Activated naive CD8-positive, alpha-beta T cell treated with anti-CD3 and anti-CD28 coated beads for 36 hours (primary cell): ENCODE results near the gene MYLK. TPM values are rescaled to one million over a fixed set of nuclear protein-coding genes. Genes with fewer than 3 reads are reported as not detected.
"Not testable (repeated sequence)": the region's sequence is repeated elsewhere in the genome, so short reads cannot be mapped to it uniquely, and the experiment has no call there.

ENCODE experiments used
- DNase-seq: peaks from one replicate; pipeline ENCODE4 v3.0.0; 2021
- H3K27ac Mint-ChIP-seq: one replicate; pipeline ENCODE4 v1.8.0; 2022; ENCODE audit warnings: mild to moderate bottlenecking, moderate library complexity, mixed read lengths
- H3K27me3 Mint-ChIP-seq: one replicate; pipeline ENCODE4 v1.8.0; 2022; ENCODE audit warnings: mild to moderate bottlenecking, mixed read lengths
- H3K36me3 Mint-ChIP-seq: one replicate; pipeline ENCODE4 v1.8.0; 2021; ENCODE audit warnings: mild to moderate bottlenecking, mixed read lengths
- H3K4me1 Mint-ChIP-seq: one replicate; pipeline ENCODE4 v1.8.0; 2021; ENCODE audit warnings: mixed read lengths
- H3K4me3 Mint-ChIP-seq: one replicate; pipeline ENCODE4 v1.8.0; 2022; ENCODE audit warnings: mild to moderate bottlenecking, moderate library complexity, mixed read lengths
- H3K9me3 Mint-ChIP-seq: one replicate; pipeline ENCODE4 v1.8.0; 2022; ENCODE audit warnings: mixed read lengths
- total RNA-seq, 2 experiments: library from RNA; stranded (reverse); gene quantifications; one replicate each; pipeline ENCODE4 v1.2.3, GENCODE V29; 2021

MYLK gene
- not detected for total RNA-seq

GRCh38 chr3:123884203-123884831 is at the start of gene MYLK:
TSS of gene MYLK (minus strand) at chr3:123884332. CDS start at chr3:123793841, 90,491 bp downstream.
- DNase-seq = peak; percentile 57
- Mint-ChIP-seq H3K4me3 (peak within 1 kb of the TSS; percentile 64), H3K4me1 (peaks cover 17% of the 10 kb centered on the region), H3K27ac (no peak within 1 kb of the TSS), H3K27me3 (peaks cover 75% of the 10 kb centered on the region), H3K36me3 (no peaks in the 10 kb centered on the region), H3K9me3 (no peaks in the 10 kb centered on the region)

- no peaks in the 10 kb centered on the region for H3K27me3 Mint-ChIP-seq
- H3K27ac Mint-ChIP-seq = no peak overlapping the region
- peaks cover 40% of the 10 kb centered on the region for H3K36me3 Mint-ChIP-seq
- no peaks in the 10 kb centered on the region for H3K9me3 Mint-ChIP-seq
- DNase-seq = no peak
- no peak overlapping the region for H3K4me3 Mint-ChIP-seq
- no peaks in the 10 kb centered on the region for H3K4me1 Mint-ChIP-seq
These were observed 46.3 kb upstream of the MYLK start for GRCh38 chr3:123930445-123930844.

- Mint-ChIP-seq H3K9me3 (peaks cover 2% of the 10 kb centered on the region), H3K4me1 (no peaks in the 10 kb centered on the region), H3K27me3 (no peaks in the 10 kb centered on the region), H3K36me3 (peaks cover 50% of the 10 kb centered on the region), H3K4me3 (no peak overlapping the region), H3K27ac (no peak overlapping the region)
- DNase-seq = no peak
These were observed 45.2 kb upstream of the MYLK start for GRCh38 chr3:123929325-123929724.

GRCh38 chr3:123926396-123926795 is 42.3 kb upstream of the MYLK start:
- H3K9me3 Mint-ChIP-seq = peaks cover 25% of the 10 kb centered on the region
- H3K4me1 Mint-ChIP-seq = no peaks in the 10 kb centered on the region
- H3K27ac Mint-ChIP-seq = no peak overlapping the region
- H3K4me3 Mint-ChIP-seq = no peak overlapping the region
- DNase-seq = no peak
- H3K36me3 Mint-ChIP-seq = peaks cover 64% of the 10 kb centered on the region
- no peaks in the 10 kb centered on the region for H3K27me3 Mint-ChIP-seq

- H3K4me3 Mint-ChIP-seq = no peak overlapping the region
- no peak overlapping the region for H3K27ac Mint-ChIP-seq
- peaks cover 73% of the 10 kb centered on the region for H3K36me3 Mint-ChIP-seq
- DNase-seq = no peak
- H3K27me3 Mint-ChIP-seq = no peaks in the 10 kb centered on the region
- H3K4me1 Mint-ChIP-seq = no peaks in the 10 kb centered on the region
- H3K9me3 Mint-ChIP-seq = peaks cover 40% of the 10 kb centered on the region
These were observed 36.7 kb upstream of the MYLK start for GRCh38 chr3:123920868-123921267.

GRCh38 chr3:123920383-123920782 is 36.3 kb upstream of the MYLK start:
- Mint-ChIP-seq H3K27me3 (no peaks in the 10 kb centered on the region), H3K36me3 (peaks cover 71% of the 10 kb centered on the region), H3K4me3 (no peak overlapping the region), H3K27ac (no peak overlapping the region), H3K9me3 (peaks cover 40% of the 10 kb centered on the region), H3K4me1 (no peaks in the 10 kb centered on the region)
- DNase-seq = no peak

GRCh38 chr3:123919353-123919752 is 35.2 kb upstream of the MYLK start:
- H3K36me3 Mint-ChIP-seq = peaks cover 67% of the 10 kb centered on the region

GRCh38 chr3:123914829-123915228 is 30.7 kb upstream of the MYLK start:
- no peaks in the 10 kb centered on the region for H3K27me3 Mint-ChIP-seq
- H3K4me1 Mint-ChIP-seq = no peaks in the 10 kb centered on the region
- H3K9me3 Mint-ChIP-seq = no peaks in the 10 kb centered on the region
- DNase-seq = no peak
- no peak overlapping the region for H3K27ac Mint-ChIP-seq
- H3K4me3 Mint-ChIP-seq = no peak overlapping the region
- peaks cover 26% of the 10 kb centered on the region for H3K36me3 Mint-ChIP-seq

More at GRCh38 chr3:123919353-123919752, 35.2 kb upstream of the MYLK start:
- DNase-seq = no peak
- H3K9me3 Mint-ChIP-seq = peaks cover 38% of the 10 kb centered on the region
- H3K27ac Mint-ChIP-seq = no peak overlapping the region
- H3K4me1 Mint-ChIP-seq = no peaks in the 10 kb centered on the region
- no peaks in the 10 kb centered on the region for H3K27me3 Mint-ChIP-seq
- H3K4me3 Mint-ChIP-seq = no peak overlapping the region

- Mint-ChIP-seq H3K36me3 (peaks cover 3% of the 10 kb centered on the region), H3K4me3 (no peak overlapping the region), H3K27ac (no peak overlapping the region), H3K27me3 (no peaks in the 10 kb centered on the region), H3K9me3 (no peaks in the 10 kb centered on the region), H3K4me1 (no peaks in the 10 kb centered on the region)
- DNase-seq = no peak
These were observed 25.7 kb upstream of the MYLK start for GRCh38 chr3:123909785-123910184.

- Mint-ChIP-seq H3K4me3 (no peak overlapping the region), H3K9me3 (no peaks in the 10 kb centered on the region), H3K36me3 (peaks cover 1% of the 10 kb centered on the region), H3K27me3 (no peaks in the 10 kb centered on the region), H3K4me1 (no peaks in the 10 kb centered on the region), H3K27ac (no peak overlapping the region)
- DNase-seq = no peak
These were observed 23.6 kb upstream of the MYLK start for GRCh38 chr3:123907720-123908119.

GRCh38 chr3:123899300-123899865 is 15.3 kb upstream of the MYLK start:
- Mint-ChIP-seq H3K27ac (no peak overlapping the region), H3K9me3 (no peaks in the 10 kb centered on the region), H3K4me1 (no peaks in the 10 kb centered on the region), H3K4me3 (no peak overlapping the region), H3K36me3 (no peaks in the 10 kb centered on the region), H3K27me3 (peaks cover 14% of the 10 kb centered on the region)
- DNase-seq = no peak

GRCh38 chr3:123893012-123893411 is 8.9 kb upstream of the MYLK start:
- peaks cover 6% of the 10 kb centered on the region for H3K36me3 Mint-ChIP-seq
- no peak for DNase-seq
- no peaks in the 10 kb centered on the region for H3K4me1 Mint-ChIP-seq
- H3K9me3 Mint-ChIP-seq = peaks cover 17% of the 10 kb centered on the region
- no peak overlapping the region for H3K27ac Mint-ChIP-seq
- H3K4me3 Mint-ChIP-seq = no peak overlapping the region
- H3K27me3 Mint-ChIP-seq = peaks cover 18% of the 10 kb centered on the region

- Mint-ChIP-seq H3K4me1 (no peaks in the 10 kb centered on the region), H3K4me3 (no peak overlapping the region), H3K27me3 (peaks cover 25% of the 10 kb centered on the region), H3K36me3 (peaks cover 6% of the 10 kb centered on the region), H3K9me3 (peaks cover 17% of the 10 kb centered on the region), H3K27ac (no peak overlapping the region)
- DNase-seq = no peak
These were observed 8.1 kb upstream of the MYLK start for GRCh38 chr3:123892195-123892594.

GRCh38 chr3:123890991-123891390 is 6.9 kb upstream of the MYLK start:
- H3K4me3 Mint-ChIP-seq, H3K36me3 Mint-ChIP-seq, H3K27ac Mint-ChIP-seq, DNase-seq, H3K4me1 Mint-ChIP-seq: not testable (repeated sequence)
- Mint-ChIP-seq H3K27me3 (peaks cover 32% of the 10 kb centered on the region), H3K9me3 (peaks cover 17% of the 10 kb centered on the region)

- H3K4me3 Mint-ChIP-seq, H3K4me1 Mint-ChIP-seq, DNase-seq, H3K36me3 Mint-ChIP-seq, H3K27ac Mint-ChIP-seq: not testable (repeated sequence)
- Mint-ChIP-seq H3K27me3 (peaks cover 40% of the 10 kb centered on the region), H3K9me3 (peaks cover 17% of the 10 kb centered on the region)
These were observed 6.0 kb upstream of the MYLK start for GRCh38 chr3:123890162-123890561.

GRCh38 chr3:123884993-123885392 is 861 bp upstream of the MYLK start:
- H3K9me3 Mint-ChIP-seq = no peaks in the 10 kb centered on the region
- H3K27me3 Mint-ChIP-seq = peaks cover 76% of the 10 kb centered on the region

More at GRCh38 chr3:123884993-123885392, 861 bp upstream of the MYLK start:
- no peak for DNase-seq
- no peak overlapping the region for H3K27ac Mint-ChIP-seq
- H3K4me3 Mint-ChIP-seq = no peak overlapping the region
- H3K4me1 Mint-ChIP-seq = peaks cover 17% of the 10 kb centered on the region
- H3K36me3 Mint-ChIP-seq = no peaks in the 10 kb centered on the region
